PC-9 (cell line): Measurements from ENCODE around the gene TLR3. TPM values are rescaled to one million over a fixed set of nuclear protein-coding genes. Genes with fewer than 3 reads are reported as not detected.

ENCODE experiments used
- BruUV-seq: library from RNA; stranded (reverse); fragments of 400-500 nt; replicated peaks from 2 replicates; lab custom pipeline; 2021; lab: Mats Ljungman, UMichigan
- CTCF ChIA-PET: fragments of 300-600 bp; sonication (Branson Sonifier 250); formaldehyde crosslinking; loops from one replicate; lab custom pipeline; 2022; ENCODE audit warnings: antibody characterized with exemption; lab: Charles Lee
- POLR2A ChIA-PET: fragments of 300-600 bp; sonication (Branson Sonifier 250); formaldehyde crosslinking; loops from one replicate; lab custom pipeline; 2022; ENCODE audit warnings: antibody characterized with exemption; ENCODE audit not compliant: unreplicated experiment; lab: Charles Lee
- DNase-seq, 2 experiments: peaks; one replicate each; pipeline versions ENCODE4 v3.0.0 to v3.0.0-alpha.2; 2015 to 2022; ENCODE audit warnings: mixed read lengths in 1 of 2
- H2AFZ ChIP-seq: fragments of 200-600 bp; sonication (generic); 2 replicates; pipeline ENCODE4 v1.8.1; 2017; ENCODE audit warnings: antibody characterized with exemption
- H3F3A ChIP-seq: fragments of 200-600 bp; sonication (generic); 2 replicates; pipeline ENCODE4 v1.8.1; 2017; ENCODE audit warnings: antibody characterized with exemption, mild to moderate bottlenecking, low read depth; ENCODE audit not compliant: insufficient read depth
- H3K27ac ChIP-seq: fragments of 200-600 bp; sonication (generic); 2 replicates; pipeline ENCODE4 v1.6.1; 2016; ENCODE audit warnings: mixed run types
- H3K27me3 ChIP-seq: fragments of 200-600 bp; sonication (generic); 2 replicates; pipeline ENCODE4 v1.6.1; 2016; ENCODE audit warnings: low read depth, mixed run types; ENCODE audit not compliant: insufficient read depth
- H3K36me3 ChIP-seq: fragments of 200-600 bp; sonication (generic); 2 replicates; pipeline ENCODE4 v1.6.1; 2016; ENCODE audit warnings: low read depth, mixed run types
- H3K4me1 ChIP-seq: fragments of 200-600 bp; sonication (generic); replicated peaks from 2 replicates; pipeline ENCODE4 v1.6.1; 2016; ENCODE audit warnings: mixed run types; ENCODE audit not compliant: insufficient read depth
- H3K4me2 ChIP-seq: fragments of 200-600 bp; sonication (generic); 2 replicates; pipeline ENCODE4 v1.6.1; 2017; ENCODE audit warnings: mixed run types
- H3K4me3 ChIP-seq: fragments of 200-600 bp; sonication (generic); 2 replicates; pipeline ENCODE4 v1.6.1; 2016; ENCODE audit warnings: mixed run types
- H3K79me2 ChIP-seq: fragments of 200-600 bp; sonication (generic); 2 replicates; pipeline ENCODE4 v1.6.1; 2017; ENCODE audit warnings: low read depth, mixed run types
- H3K9me2 ChIP-seq: fragments of 200-600 bp; sonication (generic); 2 replicates; pipeline ENCODE4 v1.8.1; 2017; ENCODE audit warnings: mild to moderate bottlenecking; ENCODE audit not compliant: insufficient read depth
- H3K9me3 ChIP-seq: fragments of 200-600 bp; sonication (generic); 2 replicates; pipeline ENCODE4 v1.8.1; 2016; ENCODE audit warnings: low read depth; ENCODE audit not compliant: insufficient read depth
- H4K20me1 ChIP-seq: fragments of 200-600 bp; sonication (generic); 2 replicates; pipeline ENCODE4 v1.8.1; 2017; ENCODE audit not compliant: insufficient read depth
- CTCF ChIP-seq: fragments of 200-600 bp; sonication (generic); conservative IDR thresholded peaks from 2 replicates; pipeline ENCODE4 v1.6.1; 2017; ENCODE audit warnings: mixed run types, antibody characterized with exemption, mild to moderate bottlenecking, moderate library complexity
- EZH2 ChIP-seq: fragments of 200-600 bp; sonication (generic); IDR thresholded peaks from 2 replicates; pipeline ENCODE4 v1.8.0; 2017; ENCODE audit warnings: antibody characterized with exemption, low read depth
- intact Hi-C: fragments of 100-400 bp; cut with micrococcal nuclease; formaldehyde crosslinking; loops from one replicate; pipeline ENCODE4 v1.10.0; 2022; ENCODE audit not compliant: unreplicated experiment
- total RNA-seq: library from RNA; stranded (reverse); gene quantifications from 2 replicates; pipeline ENCODE4 v1.2.3, GENCODE V29; 2021

Gene TLR3
- total RNA-seq, 1 experiment from 2014 or later: 10.3 TPM

GRCh38 chr4:186081202-186081807, 12.3 kb downstream of the TLR3 start:
- Histone ChIP-seq H2AFZ (no peak overlapping the region), H3K4me1 (peaks cover 16% of the 10 kb centered on the region), H4K20me1 (no peaks in the 10 kb centered on the region), H3K27me3 (no peaks in the 10 kb centered on the region), H3K36me3 (no peaks in the 10 kb centered on the region), H3K27ac (no peak overlapping the region), H3K4me3 (no peak overlapping the region), H3K79me2 (no peaks in the 10 kb centered on the region), H3K9me3 (no peaks in the 10 kb centered on the region), H3K4me2 (no peak overlapping the region), H3F3A (no peaks in the 10 kb centered on the region), H3K9me2 (no peaks in the 10 kb centered on the region)
- CTCF ChIA-PET: no interaction called here
- no TSS peak for BruUV-seq
- TF ChIP-seq CTCF (no peak), EZH2 (no peak)
- DNase-seq: no peak
- POLR2A ChIA-PET: no interaction called here
- intact Hi-C loops: no loop called here

- Histone ChIP-seq H3K27ac (no peak overlapping the region), H3K4me1 (peaks cover 16% of the 10 kb centered on the region), H3K9me2 (no peaks in the 10 kb centered on the region), H3F3A (no peaks in the 10 kb centered on the region), H3K9me3 (no peaks in the 10 kb centered on the region), H2AFZ (no peak overlapping the region), H4K20me1 (no peaks in the 10 kb centered on the region), H3K36me3 (no peaks in the 10 kb centered on the region), H3K4me3 (no peak overlapping the region), H3K4me2 (no peak overlapping the region), H3K27me3 (no peaks in the 10 kb centered on the region), H3K79me2 (no peaks in the 10 kb centered on the region)
- ChIA-PET POLR2A (no interaction called here), CTCF (no interaction called here)
- BruUV-seq: no TSS peak
- TF ChIP-seq EZH2 (no peak), CTCF (no peak)
- intact Hi-C loops: no loop called here
- DNase-seq: no peak
These were observed 13.3 kb downstream of the TLR3 start for GRCh38 chr4:186082221-186082620.

GRCh38 chr4:186088523-186088922, 19.6 kb downstream of the TLR3 start:
- Histone ChIP-seq H3K9me2 (no peaks in the 10 kb centered on the region), H3K27ac (no peak overlapping the region), H4K20me1 (no peaks in the 10 kb centered on the region), H3F3A (no peaks in the 10 kb centered on the region), H3K4me2 (no peak overlapping the region), H2AFZ (no peak overlapping the region), H3K4me3 (no peak overlapping the region), H3K4me1 (no peaks in the 10 kb centered on the region), H3K79me2 (no peaks in the 10 kb centered on the region), H3K9me3 (no peaks in the 10 kb centered on the region), H3K27me3 (no peaks in the 10 kb centered on the region), H3K36me3 (no peaks in the 10 kb centered on the region)
- POLR2A ChIA-PET: no interaction called here
- no TSS peak for BruUV-seq
- DNase-seq: no peak
- CTCF ChIA-PET: no interaction called here
- TF ChIP-seq CTCF (no peak), EZH2 (no peak)
- intact Hi-C loops: no loop called here
